T-helper 1 cell treated with Interleukin-12 subunit alpha and Interleukin-12 subunit beta and Interleukin-4 antibody, amounts not matched to agents 30 μg/mL and 1 μg/mL, for 36 hours (primary cell): ENCODE measurements around the gene SRBD1.

Experiments
- H3K27ac Mint-ChIP-seq: one replicate; pipeline ENCODE4 v1.8.0; 2021; ENCODE audit warnings: mild to moderate bottlenecking, mixed read lengths
- H3K27me3 Mint-ChIP-seq: one replicate; pipeline ENCODE4 v1.8.0; 2021; ENCODE audit warnings: low read depth, mixed read lengths
- H3K36me3 Mint-ChIP-seq: one replicate; pipeline ENCODE4 v1.8.0; 2021; ENCODE audit warnings: low read depth, mixed read lengths
- H3K4me1 Mint-ChIP-seq: one replicate; pipeline ENCODE4 v1.8.0; 2021; ENCODE audit warnings: low read depth, mixed read lengths
- H3K4me3 Mint-ChIP-seq: one replicate; pipeline ENCODE4 v1.8.0; 2021; ENCODE audit warnings: mild to moderate bottlenecking, moderate library complexity, mixed read lengths
- H3K9me3 Mint-ChIP-seq: one replicate; pipeline ENCODE4 v1.8.0; 2021; ENCODE audit warnings: mixed read lengths

The SRBD1 gene

GRCh38 chr2:45353879-45354278 lies 257.2 kb downstream of the SRBD1 start:
- Mint-ChIP-seq H3K9me3 (no peaks in the 10 kb centered on the region), H3K4me1 (no peaks in the 10 kb centered on the region), H3K36me3 (no peaks in the 10 kb centered on the region), H3K27me3 (peaks cover 6% of the 10 kb centered on the region), H3K27ac (no peak overlapping the region), H3K4me3 (no peak overlapping the region)

- Mint-ChIP-seq H3K4me1 (no peaks in the 10 kb centered on the region), H3K27ac (no peak overlapping the region)
Observed at GRCh38 chr2:45352506-45352905, 258.6 kb downstream of the SRBD1 start.

GRCh38 chr2:45345331-45346234 lies 265.5 kb downstream of the SRBD1 start:
- no peaks in the 10 kb centered on the region for H3K4me1 Mint-ChIP-seq
- H3K27me3 Mint-ChIP-seq = no peaks in the 10 kb centered on the region
- no peaks in the 10 kb centered on the region for H3K36me3 Mint-ChIP-seq
- H3K4me3 Mint-ChIP-seq = no peak overlapping the region
- peaks cover 3% of the 10 kb centered on the region for H3K9me3 Mint-ChIP-seq
- no peak overlapping the region for H3K27ac Mint-ChIP-seq

More at GRCh38 chr2:45352506-45352905, 258.6 kb downstream of the SRBD1 start:
- peaks cover under 1% of the 10 kb centered on the region for H3K9me3 Mint-ChIP-seq
- no peak overlapping the region for H3K4me3 Mint-ChIP-seq
- peaks cover 6% of the 10 kb centered on the region for H3K27me3 Mint-ChIP-seq
- no peaks in the 10 kb centered on the region for H3K36me3 Mint-ChIP-seq

- Mint-ChIP-seq H3K9me3 (peaks cover 3% of the 10 kb centered on the region), H3K4me1 (no peaks in the 10 kb centered on the region), H3K36me3 (no peaks in the 10 kb centered on the region), H3K27me3 (no peaks in the 10 kb centered on the region), H3K4me3 (no peak overlapping the region), H3K27ac (no peak overlapping the region)
Observed at GRCh38 chr2:45344502-45344901, 266.6 kb downstream of the SRBD1 start.

- Mint-ChIP-seq H3K4me1 (no peaks in the 10 kb centered on the region), H3K4me3 (no peak overlapping the region), H3K9me3 (peaks cover 3% of the 10 kb centered on the region), H3K27ac (no peak overlapping the region), H3K36me3 (no peaks in the 10 kb centered on the region), H3K27me3 (no peaks in the 10 kb centered on the region)
Observed at GRCh38 chr2:45344071-45344470, 267.0 kb downstream of the SRBD1 start.

GRCh38 chr2:45343251-45344017 lies 267.6 kb downstream of the SRBD1 start:
- Mint-ChIP-seq H3K27me3 (no peaks in the 10 kb centered on the region), H3K4me3 (no peak overlapping the region), H3K27ac (no peak overlapping the region), H3K4me1 (no peaks in the 10 kb centered on the region), H3K36me3 (no peaks in the 10 kb centered on the region), H3K9me3 (peaks cover 3% of the 10 kb centered on the region)

- Mint-ChIP-seq H3K27ac (no peak overlapping the region), H3K36me3 (no peaks in the 10 kb centered on the region), H3K27me3 (no peaks in the 10 kb centered on the region), H3K4me1 (no peaks in the 10 kb centered on the region), H3K4me3 (no peak overlapping the region), H3K9me3 (no peaks in the 10 kb centered on the region)
Observed at GRCh38 chr2:45340318-45340717, 270.7 kb downstream of the SRBD1 start.

- Mint-ChIP-seq H3K4me3 (no peak overlapping the region), H3K27me3 (no peaks in the 10 kb centered on the region), H3K9me3 (no peaks in the 10 kb centered on the region), H3K4me1 (no peaks in the 10 kb centered on the region), H3K27ac (no peak overlapping the region), H3K36me3 (no peaks in the 10 kb centered on the region)
Observed at GRCh38 chr2:45339253-45339652, 271.8 kb downstream of the SRBD1 start.
